Activated CD4-positive, alpha-beta T cell treated with anti-CD3 and anti-CD28 coated beads, Interleukin-2, amount 10 ng/mL, durations not matched to agents 7 days and 5 days (primary cell): ENCODE results near the gene TUSC2. TPM values are rescaled to one million over a fixed set of nuclear protein-coding genes. Genes with fewer than 3 reads are reported as not detected.

Experiments used
- CTCF ChIA-PET: fragments of 350-600 bp; sonication (Branson Sonifier 250); formaldehyde crosslinking; loops from one replicate; lab custom pipeline; 2021; ENCODE audit warnings: antibody characterized with exemption; lab: Charles Lee
- POLR2A ChIA-PET: fragments of 350-600 bp; sonication (Branson Sonifier 250); formaldehyde crosslinking; loops from one replicate; lab custom pipeline; 2021; ENCODE audit warnings: antibody characterized with exemption; lab: Charles Lee
- DNase-seq: peaks from one replicate; pipeline ENCODE4 v3.0.0-alpha.2; 2020
- H3K27ac Mint-ChIP-seq: one replicate; pipeline ENCODE4 v1.8.0; 2021; ENCODE audit warnings: mild to moderate bottlenecking, moderate library complexity, mixed read lengths
- H3K27me3 Mint-ChIP-seq: one replicate; pipeline ENCODE4 v1.8.0; 2021; ENCODE audit warnings: mixed read lengths
- H3K36me3 Mint-ChIP-seq: one replicate; pipeline ENCODE4 v1.8.0; 2021; ENCODE audit warnings: low read depth, mixed read lengths
- H3K4me1 Mint-ChIP-seq: one replicate; pipeline ENCODE4 v1.8.0; 2021; ENCODE audit warnings: mixed read lengths
- H3K4me3 Mint-ChIP-seq: one replicate; pipeline ENCODE4 v1.8.0; 2021; ENCODE audit warnings: mild to moderate bottlenecking, moderate library complexity, mixed read lengths
- H3K9me3 Mint-ChIP-seq: one replicate; pipeline ENCODE4 v1.8.0; 2021; ENCODE audit warnings: mixed read lengths
- total RNA-seq, 2 experiments: library from RNA; stranded (reverse); gene quantifications; one replicate each; pipeline ENCODE4 v1.2.3, GENCODE V29; 2021

The TUSC2 gene, protein sequence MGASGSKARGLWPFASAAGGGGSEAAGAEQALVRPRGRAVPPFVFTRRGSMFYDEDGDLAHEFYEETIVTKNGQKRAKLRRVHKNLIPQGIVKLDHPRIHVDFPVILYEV
- total RNA-seq: 10 to 100 TPM; 16.1 to 17.7 TPM

DNA sequence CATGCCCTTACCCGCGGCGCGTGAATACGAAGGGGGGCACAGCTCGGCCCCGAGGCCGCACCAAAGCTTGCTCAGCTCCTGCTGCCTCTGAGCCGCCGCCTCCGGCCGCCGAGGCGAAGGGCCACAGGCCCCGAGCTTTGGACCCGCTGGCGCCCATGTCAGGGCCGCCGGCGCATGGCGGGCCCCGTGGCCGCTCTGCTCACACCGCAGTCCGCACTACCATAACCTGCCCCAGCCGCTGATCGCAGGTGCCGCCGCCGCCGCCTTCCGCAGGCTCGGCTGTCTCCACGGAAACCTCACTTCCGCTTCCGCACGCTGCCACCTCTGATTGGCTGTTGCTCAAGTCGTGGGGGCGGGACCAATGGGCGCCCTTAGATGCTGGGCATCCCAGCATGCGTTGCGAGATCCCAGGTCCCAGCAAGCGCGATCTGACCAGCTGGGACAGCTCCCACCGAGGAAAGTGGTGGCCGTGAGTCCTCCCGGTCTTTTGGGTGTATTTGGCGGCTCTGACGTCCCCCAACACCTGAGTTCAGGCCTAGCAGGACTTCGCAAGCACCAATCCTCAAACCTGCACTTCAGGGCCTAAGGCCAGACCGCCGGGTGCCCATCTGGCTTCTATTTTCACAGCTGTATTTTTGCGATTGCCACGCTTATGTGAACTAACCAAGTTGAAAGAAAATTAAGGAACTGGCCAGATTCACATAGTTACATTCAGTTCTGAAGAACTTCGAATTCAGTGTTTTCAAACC lies at the start of gene TUSC2:
Gene TUSC2 (minus strand): TSS at position 281 of the 749 bp plus-strand sequence. CDS start 124 bp downstream, at position 157.
- peaks cover 34% of the 10 kb centered on the region for H3K36me3 Mint-ChIP-seq
- POLR2A ChIA-PET: interaction anchor here (0.7 to 1.9 kb wide), 2 partner anchors 9 to 224 kb away, joined by 4 to 11 read pairs; no protein-coding TSS in a partner anchor

DNA sequence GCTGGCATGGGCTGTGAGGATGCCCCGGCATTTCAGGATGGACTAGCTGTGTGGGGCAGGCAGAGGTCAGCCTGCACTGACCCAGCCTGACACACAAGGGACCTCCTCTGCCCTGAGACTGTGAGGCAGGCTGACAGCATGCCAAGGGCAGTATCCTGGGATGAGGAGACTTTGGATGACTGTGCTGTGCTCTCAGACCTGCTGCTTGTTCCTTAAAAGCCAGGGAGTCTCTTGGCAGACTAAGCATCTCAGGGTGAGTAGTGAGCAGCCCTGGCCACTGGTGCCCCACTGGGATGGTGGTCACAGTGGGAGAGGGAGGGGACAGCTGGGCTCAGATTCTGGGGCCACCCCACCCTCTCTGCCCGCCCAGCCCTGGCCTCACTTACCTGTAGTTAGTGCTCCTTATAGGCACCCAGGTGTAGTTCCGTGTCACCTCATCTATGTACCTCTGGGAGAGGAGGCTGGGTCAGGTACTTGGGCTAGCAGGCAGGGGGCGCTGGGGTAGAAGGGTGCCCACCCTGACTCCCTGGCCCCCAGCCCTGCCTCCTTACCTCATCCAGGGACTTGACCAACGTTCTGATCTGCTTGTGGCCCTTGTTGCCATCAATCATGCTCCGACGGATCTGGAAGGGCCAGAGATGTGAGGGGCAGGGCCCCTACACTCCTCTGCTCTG lies 47.4 kb upstream of the TUSC2 start:
- H3K27ac Mint-ChIP-seq: no peak overlapping the region

More for the DNA sequence above, at the start of gene TUSC2:
- H3K4me1 Mint-ChIP-seq: peaks cover 30% of the 10 kb centered on the region
- CTCF ChIA-PET: interaction anchor here (0.6 to 2.9 kb wide), 9 partner anchors 9 to 121 kb away, joined by 3 to 14 read pairs (median 6); partner anchors contain the start of genes HYAL3, NAA80 and RASSF1
- DNase-seq: peak; percentile 97
- H3K27me3 Mint-ChIP-seq: no peaks in the 10 kb centered on the region
- H3K4me3 Mint-ChIP-seq: peak within 1 kb of the TSS; percentile 84
- H3K27ac Mint-ChIP-seq: peak within 1 kb of the TSS; percentile 85
- H3K9me3 Mint-ChIP-seq: no peaks in the 10 kb centered on the region

DNA sequence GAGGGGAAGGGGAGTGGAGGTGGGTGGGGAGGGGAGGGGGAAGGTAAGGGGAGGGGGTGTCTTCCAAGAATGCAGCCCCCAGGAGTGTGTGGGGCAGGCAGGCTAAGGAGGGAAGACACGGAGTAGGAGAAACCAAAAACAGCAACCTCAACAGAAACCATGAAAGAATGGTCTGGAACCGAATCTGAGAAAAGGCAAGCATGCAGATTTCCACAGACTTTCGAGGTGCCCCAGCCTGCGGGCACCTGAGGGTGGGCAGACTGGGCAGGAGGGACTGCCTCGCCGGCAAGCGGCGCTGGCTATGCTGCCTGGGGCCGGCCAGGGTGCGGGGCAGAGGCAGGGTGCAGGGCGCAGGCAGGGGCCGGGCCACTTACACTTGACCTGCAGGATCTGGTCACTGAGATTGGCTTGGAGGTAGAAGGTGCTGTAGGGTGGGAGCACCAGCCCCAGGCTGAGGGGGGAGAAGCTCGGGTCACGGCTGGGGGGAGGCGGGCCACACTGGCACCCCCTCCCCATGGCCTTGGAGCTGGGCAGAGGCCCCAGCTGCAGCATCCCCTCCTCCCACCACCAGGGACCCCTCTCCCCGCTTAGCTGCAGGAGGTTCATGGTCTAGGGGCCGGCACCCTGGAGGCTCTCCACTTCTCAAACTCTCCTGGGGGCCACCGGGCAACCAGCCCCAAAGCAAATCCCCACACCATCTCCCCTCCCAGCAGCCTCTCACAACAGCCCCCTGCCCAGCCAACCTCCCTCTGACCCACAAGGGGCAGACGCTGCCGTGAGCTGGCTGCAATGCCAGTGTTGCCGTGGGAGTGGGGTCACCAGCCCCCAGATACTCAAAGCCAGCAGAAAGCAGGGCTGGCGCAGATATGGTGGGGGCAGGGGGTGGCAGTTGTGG lies 46.6 kb upstream of the TUSC2 start:
- no peak overlapping the region for H3K27ac Mint-ChIP-seq
- no peaks in the 10 kb centered on the region for H3K9me3 Mint-ChIP-seq
- no peak overlapping the region for H3K4me3 Mint-ChIP-seq
- H3K36me3 Mint-ChIP-seq: no peaks in the 10 kb centered on the region
- peaks cover 2% of the 10 kb centered on the region for H3K4me1 Mint-ChIP-seq
- no peak for DNase-seq
- peaks cover 2% of the 10 kb centered on the region for H3K27me3 Mint-ChIP-seq
- ChIA-PET CTCF (interaction anchor here (0.5 kb wide), 1 partner anchor 29 kb away, joined by 3 read pairs; no protein-coding TSS in a partner anchor), POLR2A (no interaction called here)

More for the DNA sequence above, 47.4 kb upstream of the TUSC2 start:
- Mint-ChIP-seq H3K36me3 (no peaks in the 10 kb centered on the region), H3K9me3 (no peaks in the 10 kb centered on the region), H3K4me1 (peaks cover 2% of the 10 kb centered on the region), H3K27me3 (peaks cover 4% of the 10 kb centered on the region), H3K4me3 (no peak overlapping the region)
- ChIA-PET POLR2A (no interaction called here), CTCF (interaction anchor here (0.5 kb wide), 1 partner anchor 29 kb away, joined by 3 read pairs; no protein-coding TSS in a partner anchor)
- DNase-seq: no peak

DNA sequence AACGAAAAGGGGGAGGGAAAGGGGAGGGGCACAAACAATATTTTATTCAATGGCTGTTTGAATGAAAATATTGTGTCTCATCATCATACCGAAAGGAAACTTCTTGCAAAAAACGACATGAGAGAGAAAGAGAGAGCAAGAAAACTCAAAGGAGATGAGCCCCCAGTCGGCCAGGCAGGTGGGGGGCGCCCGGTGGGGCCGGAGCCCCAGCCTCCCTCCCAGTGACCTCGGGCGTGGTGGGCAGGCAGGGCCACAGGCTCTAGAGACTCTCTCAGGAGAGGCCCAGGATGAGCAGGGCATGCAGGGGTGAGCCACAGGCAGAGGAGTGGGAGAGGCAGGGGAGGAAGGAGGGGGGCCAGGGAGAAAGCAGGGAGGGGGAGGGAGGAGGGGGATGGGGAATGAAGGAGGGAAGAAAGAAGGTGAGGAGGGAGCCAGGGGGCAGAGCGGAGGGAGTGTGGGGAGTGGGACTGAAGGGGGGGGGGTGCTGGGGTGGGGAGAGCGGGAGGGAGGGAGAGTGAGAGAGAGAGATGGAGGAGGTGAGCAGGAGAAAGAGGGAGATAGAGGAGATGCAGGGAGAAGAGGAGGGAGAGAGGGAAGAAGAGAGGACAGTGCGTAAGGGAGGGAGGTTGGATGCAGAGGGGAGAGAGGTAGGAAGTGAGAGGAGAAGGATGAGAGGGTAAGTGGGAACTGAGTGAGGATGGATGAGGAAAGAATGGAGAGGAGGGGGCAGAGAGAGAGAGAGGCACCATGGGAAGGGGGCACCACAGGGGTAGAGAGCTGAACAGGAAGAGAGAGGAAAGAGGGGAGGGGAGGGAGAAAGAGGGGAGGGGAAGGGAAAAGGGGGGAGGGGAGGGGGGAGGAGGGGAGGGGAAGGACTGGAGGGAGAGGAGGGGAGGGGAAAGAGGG lies 45.4 kb upstream of the TUSC2 start:
- Mint-ChIP-seq H3K27ac (no peak overlapping the region), H3K4me3 (no peak overlapping the region), H3K36me3 (no peaks in the 10 kb centered on the region), H3K9me3 (no peaks in the 10 kb centered on the region), H3K27me3 (peaks cover 2% of the 10 kb centered on the region), H3K4me1 (peaks cover 2% of the 10 kb centered on the region)
- POLR2A ChIA-PET: no interaction called here
- CTCF ChIA-PET: no interaction called here
- no peak for DNase-seq

DNA sequence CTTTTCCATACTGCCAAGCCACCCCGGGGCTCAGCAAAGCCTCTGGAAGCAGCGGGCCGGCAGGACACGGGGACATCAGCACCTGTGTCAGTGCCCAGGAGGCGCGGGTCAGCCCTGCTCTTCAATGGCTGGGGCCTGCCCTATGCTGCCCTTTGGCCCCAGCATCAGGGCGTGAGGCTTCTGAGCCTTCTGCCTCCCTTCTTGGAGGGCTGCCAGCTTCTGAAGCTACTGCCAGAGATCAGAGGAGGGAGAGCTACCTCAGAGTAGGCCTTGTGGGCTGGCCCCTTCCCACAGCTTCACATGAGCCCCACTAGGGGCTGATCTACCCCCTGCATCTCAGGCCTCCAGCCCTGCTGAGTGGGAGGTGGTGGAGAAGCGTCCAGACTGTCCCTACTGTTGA lies 44.3 kb upstream of the TUSC2 start:
- no peaks in the 10 kb centered on the region for H3K36me3 Mint-ChIP-seq
- peak overlapping the region; percentile 27 for H3K27ac Mint-ChIP-seq
- peaks cover 2% of the 10 kb centered on the region for H3K27me3 Mint-ChIP-seq
- POLR2A ChIA-PET: no interaction called here
- CTCF ChIA-PET: interaction anchor here (1.0 kb wide), 1 partner anchor 25 kb away, joined by 5 read pairs; no protein-coding TSS in a partner anchor
- H3K4me1 Mint-ChIP-seq: peaks cover 2% of the 10 kb centered on the region
- no peak overlapping the region for H3K4me3 Mint-ChIP-seq
- no peaks in the 10 kb centered on the region for H3K9me3 Mint-ChIP-seq
- DNase-seq: no peak

DNA sequence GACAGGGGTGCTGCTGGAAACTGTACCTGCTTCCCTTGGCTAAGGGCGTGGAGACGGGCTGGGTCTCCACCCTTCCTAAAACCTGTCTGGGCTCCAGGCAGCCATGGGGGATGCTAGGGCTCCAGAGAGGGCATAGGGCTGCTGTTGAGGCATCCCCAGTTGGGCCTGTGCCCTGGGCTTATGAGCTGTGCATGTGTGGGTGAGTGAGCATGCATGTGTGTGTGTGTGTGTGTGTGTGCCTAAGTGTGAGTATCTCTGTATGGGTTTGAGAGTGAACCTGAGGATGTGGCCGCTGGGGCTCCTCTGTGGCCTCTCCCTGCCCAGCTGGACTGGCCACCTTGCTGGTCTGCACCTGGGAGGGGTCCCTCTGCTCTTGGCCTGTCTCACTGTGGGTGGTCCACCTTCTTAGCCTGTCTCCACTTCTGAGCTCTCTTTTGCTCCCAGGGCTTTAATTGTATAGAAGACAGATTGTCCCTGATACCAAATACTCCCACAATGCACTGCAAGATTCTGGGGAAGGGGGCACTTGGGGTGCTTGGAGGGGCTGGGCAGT lies 43.2 kb upstream of the TUSC2 start:
- ChIA-PET POLR2A (no interaction called here), CTCF (interaction anchor here (0.6 kb wide), 1 partner anchor 25 kb away, joined by 4 read pairs; no protein-coding TSS in a partner anchor)
- Mint-ChIP-seq H3K36me3 (no peaks in the 10 kb centered on the region), H3K9me3 (no peaks in the 10 kb centered on the region), H3K4me3 (no peak overlapping the region), H3K4me1 (peaks cover 2% of the 10 kb centered on the region), H3K27ac (peak overlapping the region; percentile 55), H3K27me3 (peaks cover 2% of the 10 kb centered on the region)
- DNase-seq: no peak

DNA sequence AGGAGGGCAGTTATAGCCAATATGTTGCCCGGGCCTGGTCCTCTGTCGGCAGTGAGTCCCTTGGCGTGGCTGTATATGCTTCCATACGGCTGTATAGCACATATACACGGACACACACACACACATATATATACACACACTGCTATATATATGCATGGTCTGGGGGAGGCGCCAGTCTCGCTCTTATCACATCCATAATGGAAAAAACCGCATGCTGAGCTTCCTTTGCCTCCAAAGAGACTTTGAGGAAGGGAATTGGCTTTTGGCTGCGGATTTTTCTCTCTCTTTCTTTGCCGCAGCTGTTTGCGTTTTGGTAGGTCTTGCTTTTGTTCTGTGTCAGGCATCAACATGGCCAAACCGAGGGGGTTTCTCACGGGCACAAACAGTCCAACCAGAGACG lies 42.6 kb upstream of the TUSC2 start:
- ChIA-PET POLR2A (no interaction called here), CTCF (interaction anchor here (0.8 kb wide), 1 partner anchor 50 kb away, joined by 3 read pairs; no protein-coding TSS in a partner anchor)
- Mint-ChIP-seq H3K4me1 (peaks cover 7% of the 10 kb centered on the region), H3K27ac (no peak overlapping the region), H3K9me3 (no peaks in the 10 kb centered on the region), H3K27me3 (peaks cover 2% of the 10 kb centered on the region), H3K4me3 (no peak overlapping the region), H3K36me3 (no peaks in the 10 kb centered on the region)
- no peak for DNase-seq

DNA sequence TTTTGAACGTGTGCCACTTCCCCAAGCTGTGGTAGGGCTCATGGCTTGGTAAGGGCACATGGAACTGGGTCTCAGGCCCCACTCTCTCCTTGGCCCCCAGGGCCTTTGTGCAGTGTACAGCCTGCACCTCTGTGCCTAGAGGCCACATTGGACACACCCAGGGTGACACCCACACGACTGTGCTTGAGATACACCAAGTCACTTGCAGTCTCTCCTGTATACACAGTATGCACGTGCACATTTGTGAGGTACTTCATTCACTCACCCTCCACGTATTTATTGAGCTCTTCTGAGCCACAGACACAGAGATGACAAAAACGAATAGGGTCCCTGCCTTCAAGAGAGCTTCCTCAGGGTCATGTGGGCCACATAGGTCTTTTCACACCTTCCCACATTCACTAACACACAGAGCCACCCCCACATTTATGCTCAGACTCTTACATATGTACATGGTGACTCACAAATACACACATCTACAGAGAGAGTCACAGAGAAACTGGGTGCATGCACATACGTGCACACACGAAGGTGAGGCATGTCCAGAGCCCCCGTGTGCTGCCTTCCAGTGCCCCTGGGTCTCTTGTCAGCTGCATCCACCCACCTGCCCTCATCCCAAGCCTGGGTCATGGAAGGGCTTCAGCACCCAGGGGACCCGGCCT lies 41.1 kb upstream of the TUSC2 start:
- H3K4me1 Mint-ChIP-seq: peaks cover 15% of the 10 kb centered on the region
- peaks cover 2% of the 10 kb centered on the region for H3K27me3 Mint-ChIP-seq
- POLR2A ChIA-PET: no interaction called here
- H3K36me3 Mint-ChIP-seq: no peaks in the 10 kb centered on the region
- no peak for DNase-seq
- CTCF ChIA-PET: interaction anchor here (1.0 to 1.4 kb wide), 2 partner anchors 10 to 123 kb away, joined by 3 to 5 read pairs; no protein-coding TSS in a partner anchor
- H3K4me3 Mint-ChIP-seq: no peak overlapping the region
- H3K9me3 Mint-ChIP-seq: no peaks in the 10 kb centered on the region
- no peak overlapping the region for H3K27ac Mint-ChIP-seq

DNA sequence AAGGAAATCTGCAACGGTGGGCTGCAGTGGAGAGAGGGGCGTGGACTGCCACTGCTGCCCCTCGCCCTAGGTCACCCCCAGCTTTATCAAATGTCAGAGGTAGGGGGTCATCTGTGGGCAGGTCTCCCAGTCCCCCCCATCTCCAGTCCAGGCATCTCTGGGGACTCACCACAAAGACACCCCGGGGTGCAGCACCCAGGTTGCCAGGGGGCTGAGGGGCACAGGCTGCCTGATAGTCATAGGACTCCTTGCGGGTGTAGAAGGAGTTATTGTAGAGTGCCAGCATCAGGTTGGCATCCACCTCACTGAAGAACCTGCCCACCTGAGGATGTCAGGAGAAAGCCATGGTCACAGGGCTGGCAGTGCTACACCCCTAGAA lies 37.8 kb upstream of the TUSC2 start:
- DNase-seq: no peak
- Mint-ChIP-seq H3K4me3 (peak overlapping the region; percentile 76), H3K4me1 (peaks cover 13% of the 10 kb centered on the region), H3K27ac (peak overlapping the region; percentile 92), H3K36me3 (no peaks in the 10 kb centered on the region), H3K9me3 (no peaks in the 10 kb centered on the region), H3K27me3 (no peaks in the 10 kb centered on the region)
- CTCF ChIA-PET: interaction anchor here (1.0 to 1.1 kb wide), 3 partner anchors 9 to 226 kb away, joined by 3 to 4 read pairs (median 3); no protein-coding TSS in a partner anchor
- POLR2A ChIA-PET: interaction anchor here (0.6 to 1.0 kb wide), 2 partner anchors 15 to 660 kb away, joined by 3 to 9 read pairs; partner anchors contain the start of genes CYB561D2 and NPRL2

DNA sequence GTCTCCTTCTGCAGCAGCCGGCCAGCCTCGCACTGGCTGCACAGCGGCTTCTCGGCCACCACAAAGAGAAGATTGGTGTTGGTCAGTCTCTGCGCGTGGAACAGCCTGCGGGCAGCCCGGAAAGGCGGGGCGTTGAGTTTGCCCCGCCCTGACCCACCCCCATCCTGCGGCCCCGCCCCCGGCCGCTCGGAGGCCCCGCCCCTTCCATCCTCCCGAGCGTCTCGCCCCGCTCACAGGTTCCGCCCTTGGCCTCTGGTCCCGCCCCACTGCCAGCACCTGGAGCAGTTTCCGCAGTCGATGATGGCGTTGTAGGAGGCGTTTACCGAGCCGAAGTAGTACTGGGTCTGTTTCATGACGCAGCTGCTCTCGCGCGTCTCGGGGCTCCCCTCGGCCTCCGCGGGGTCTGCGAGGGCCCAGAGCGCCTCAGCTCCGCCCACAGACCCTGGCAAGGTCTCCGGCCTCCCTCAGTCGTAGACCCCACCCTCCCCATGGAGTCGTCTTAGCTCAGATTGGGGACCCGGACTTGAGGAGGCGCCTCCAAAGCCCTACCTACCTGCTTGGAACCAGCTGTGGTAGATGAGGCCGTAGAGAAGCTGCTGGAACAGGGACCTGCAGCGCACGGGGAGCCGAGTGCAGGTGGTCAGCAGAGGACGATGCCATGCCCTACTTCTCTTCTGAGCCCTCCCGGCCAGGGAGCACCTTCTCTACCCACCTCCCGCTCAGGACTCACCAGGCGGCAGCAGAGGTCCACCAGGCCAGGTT lies 37.2 kb upstream of the TUSC2 start:
- no peaks in the 10 kb centered on the region for H3K27me3 Mint-ChIP-seq
- peak overlapping the region; percentile 76 for H3K4me3 Mint-ChIP-seq
- peak; percentile 97 for DNase-seq
- ChIA-PET CTCF (interaction anchor here (0.6 to 1.1 kb wide), 5 partner anchors 8 to 119 kb away, joined by 3 to 4 read pairs (median 4); no protein-coding TSS in a partner anchor), POLR2A (interaction anchor here (0.6 to 1.0 kb wide), 2 partner anchors 15 to 661 kb away, joined by 3 to 9 read pairs; partner anchors contain the start of genes CYB561D2 and NPRL2)
- no peaks in the 10 kb centered on the region for H3K36me3 Mint-ChIP-seq
- H3K4me1 Mint-ChIP-seq: peaks cover 13% of the 10 kb centered on the region
- peak overlapping the region; percentile 92 for H3K27ac Mint-ChIP-seq
- H3K9me3 Mint-ChIP-seq: no peaks in the 10 kb centered on the region
